Suppressor macrophage (primary cell): ENCODE measurements around the gene PPFIBP2.

Source experiments
- DNase-seq, 4 experiments: peaks; one replicate each; pipeline ENCODE4 v3.0.0-alpha.2; 2020 to 2022

The PPFIBP2 gene

DNA sequence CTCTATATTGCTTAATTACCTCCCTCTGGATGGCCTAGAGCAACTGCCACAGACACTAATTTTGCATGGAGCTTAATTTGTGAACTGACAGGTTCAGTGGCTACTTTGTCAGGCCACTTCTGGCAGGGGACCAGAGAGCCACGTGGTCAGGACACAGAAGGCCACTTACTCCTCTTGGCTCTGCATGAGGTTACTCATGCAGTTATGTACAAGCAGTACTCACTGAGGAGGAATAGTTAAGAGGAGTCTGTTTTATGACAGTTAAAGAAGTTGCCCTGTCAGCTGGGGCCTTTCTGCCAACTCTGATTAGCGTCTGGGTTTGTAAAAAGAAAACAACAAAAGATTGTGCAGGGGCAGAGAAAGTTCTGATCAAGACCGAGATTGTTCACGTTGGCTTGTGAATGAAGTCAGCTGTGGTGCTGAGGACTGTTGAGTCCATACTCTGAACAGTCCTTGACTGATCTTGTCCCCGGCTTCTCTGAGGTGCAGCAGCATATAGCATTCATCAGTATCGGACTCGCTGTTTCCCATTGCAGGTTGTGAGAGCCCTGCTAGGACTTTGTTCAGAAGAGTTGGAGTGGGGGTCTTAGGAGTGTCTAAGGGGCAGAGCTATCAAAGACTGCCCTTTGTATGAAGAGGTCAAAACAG, 41.4 kb downstream of the PPFIBP2 start:
- DNase-seq: no peak

DNA sequence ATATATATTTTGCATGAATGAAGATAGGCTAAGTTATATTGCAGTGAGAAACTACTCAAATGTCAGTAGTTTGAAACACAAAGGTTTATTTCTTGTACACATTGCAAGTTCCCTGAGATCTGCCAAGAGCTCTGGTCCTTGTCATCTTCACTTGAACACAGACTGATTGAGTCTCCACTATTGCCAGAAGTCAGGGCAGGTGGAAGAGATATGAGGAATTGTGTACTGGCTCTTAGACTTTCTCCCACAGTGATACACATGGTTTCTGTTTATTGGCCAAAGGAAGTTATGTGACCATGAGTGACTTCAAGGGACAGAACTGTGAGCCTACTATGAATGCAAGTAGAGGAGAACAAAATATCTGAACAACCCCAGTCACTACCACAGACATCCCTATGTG, 44.2 kb downstream of the PPFIBP2 start:
- no peak for DNase-seq

DNA sequence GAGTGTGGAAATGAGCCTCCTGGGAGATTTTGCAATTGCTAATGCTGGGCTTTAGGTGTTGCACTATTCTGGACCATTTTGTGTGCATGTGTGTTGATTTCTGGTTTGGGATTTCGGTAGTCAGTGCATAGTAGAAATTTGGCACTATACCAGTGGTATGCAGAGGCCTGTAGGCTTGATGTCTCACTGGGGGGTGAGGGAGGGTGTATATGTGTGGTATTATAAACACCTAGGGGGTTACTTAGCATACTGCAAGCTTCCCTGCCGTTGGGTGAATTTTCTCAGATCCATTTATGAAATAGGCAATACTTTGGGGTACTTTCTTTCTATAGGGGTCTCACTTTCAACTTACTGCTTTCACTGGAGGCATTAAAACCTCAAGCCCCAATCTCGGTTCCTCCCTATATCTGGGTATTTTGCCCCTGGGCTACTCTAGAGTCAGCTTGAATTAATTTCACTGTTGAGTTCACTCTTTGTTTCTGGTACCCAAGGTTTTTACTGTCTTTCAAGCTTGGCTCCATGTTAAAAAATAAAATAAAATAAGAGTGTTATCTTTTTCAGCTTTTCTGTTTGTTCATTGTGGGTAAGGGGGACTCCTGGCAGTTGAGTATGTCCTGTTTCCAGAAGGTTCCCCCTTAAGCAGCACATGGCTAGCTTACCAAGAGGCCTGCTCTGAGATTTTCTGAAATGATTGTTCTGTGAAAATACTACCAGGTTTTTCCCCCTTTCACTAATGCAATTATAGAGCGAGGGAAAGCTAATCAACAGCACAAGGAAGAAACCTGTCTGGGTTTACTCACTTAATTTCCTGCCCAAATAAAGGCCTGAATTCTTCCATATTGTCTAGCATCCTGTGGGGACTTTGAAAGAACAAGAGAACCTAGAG, 45.8 kb downstream of the PPFIBP2 start:
- DNase-seq: no peak

DNA sequence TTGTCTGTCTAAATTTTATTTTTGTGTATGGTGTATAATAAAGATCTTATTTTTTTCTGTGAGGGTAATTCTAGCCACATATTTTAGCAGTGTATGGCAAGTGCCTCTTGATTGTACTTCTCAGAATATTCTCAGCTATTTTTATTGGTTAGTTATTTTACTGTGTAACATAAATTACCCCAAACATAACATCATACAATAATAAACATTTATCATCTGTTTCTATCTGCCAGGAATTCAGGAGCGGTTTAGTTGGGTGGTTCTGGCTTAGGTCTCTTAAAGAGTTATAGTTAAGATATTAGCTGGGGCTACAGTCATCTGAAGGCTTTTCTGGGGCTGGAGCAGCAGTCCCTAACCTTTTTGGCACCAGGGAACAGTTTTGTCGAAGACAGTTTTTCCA, 47.8 kb downstream of the PPFIBP2 start:
- DNase-seq: no peak

DNA sequence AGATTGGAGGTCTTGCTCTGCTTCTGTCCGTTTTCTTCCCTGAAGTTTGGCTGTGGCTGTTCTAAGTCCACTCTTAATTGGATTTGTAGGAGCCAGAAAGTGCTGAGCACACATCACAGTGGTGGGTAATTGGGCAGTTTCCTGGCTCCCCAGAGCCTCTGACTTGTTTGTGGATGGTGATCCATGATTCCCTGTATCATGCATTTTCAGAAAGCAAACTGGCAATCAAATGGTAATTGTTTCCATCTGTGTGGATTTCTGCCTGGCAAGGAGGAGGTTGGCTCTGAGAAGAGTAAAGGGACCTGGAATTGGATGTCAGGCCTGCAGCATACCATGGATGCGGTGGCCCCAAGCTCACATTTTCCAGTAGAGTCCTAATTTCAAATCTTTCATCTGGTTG, 49.5 kb downstream of the PPFIBP2 start:
- DNase-seq: no peak

DNA sequence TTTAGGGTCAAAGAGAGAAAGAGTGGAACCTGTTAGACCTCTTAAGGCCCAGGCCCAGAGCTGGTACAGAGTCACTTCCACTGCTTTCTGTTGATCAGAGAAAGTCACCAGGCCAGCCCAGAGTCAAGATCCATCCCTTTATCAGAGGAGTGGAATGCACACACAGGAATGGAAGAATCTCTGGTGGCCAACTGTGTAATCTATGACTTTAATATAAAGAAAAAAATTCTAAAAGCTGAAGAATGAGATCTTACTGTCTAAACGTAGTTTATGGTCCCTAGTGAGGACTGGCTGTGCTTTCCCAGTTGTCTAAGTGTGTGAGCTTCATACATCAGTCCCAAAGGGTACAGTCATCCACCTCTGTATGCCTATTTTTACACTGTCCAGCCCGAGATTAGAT, 51.0 kb downstream of the PPFIBP2 start:
- DNase-seq: no peak

DNA sequence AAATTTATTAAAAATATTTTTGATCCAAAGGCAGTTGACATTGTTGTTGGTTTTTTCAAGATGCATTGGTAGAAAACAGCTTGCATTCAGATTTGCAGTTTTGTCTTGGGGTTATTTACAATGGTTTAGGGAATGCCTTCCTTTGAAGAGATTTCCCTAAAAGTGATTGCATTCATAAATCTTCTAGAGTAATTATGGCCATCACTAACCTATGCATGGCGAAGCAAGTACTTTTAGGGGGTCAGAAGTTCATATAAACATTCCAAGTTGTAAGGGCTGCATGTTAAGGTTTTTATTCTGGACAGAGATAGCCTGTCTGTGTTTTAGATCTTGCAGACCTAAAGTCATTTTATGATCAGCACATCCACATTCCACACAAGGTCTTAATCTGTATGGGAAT, 53.5 kb downstream of the PPFIBP2 start:
- no peak for DNase-seq

DNA sequence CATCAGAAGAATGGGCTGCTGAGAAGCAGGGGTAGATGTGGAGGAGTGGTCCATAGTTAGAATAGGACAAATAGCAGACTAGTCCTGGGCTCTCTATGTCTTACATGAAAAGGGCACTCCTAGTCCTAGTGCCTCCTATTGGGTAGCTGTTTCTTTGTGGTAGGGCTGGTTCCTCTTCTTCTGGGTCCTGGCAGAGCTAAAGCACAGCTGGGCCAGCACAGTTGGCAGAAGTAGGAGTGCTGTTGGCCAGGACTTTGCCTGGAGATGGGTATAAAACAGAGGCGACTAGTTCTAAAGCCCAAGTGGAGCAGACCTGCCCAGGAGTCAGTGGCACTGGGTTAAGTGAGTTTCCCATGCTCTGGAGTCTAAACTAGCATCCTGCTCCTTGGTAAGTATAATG, 55.2 kb downstream of the PPFIBP2 start:
- DNase-seq: peak in 2 of 4 experiments; percentile 14 to 18

DNA sequence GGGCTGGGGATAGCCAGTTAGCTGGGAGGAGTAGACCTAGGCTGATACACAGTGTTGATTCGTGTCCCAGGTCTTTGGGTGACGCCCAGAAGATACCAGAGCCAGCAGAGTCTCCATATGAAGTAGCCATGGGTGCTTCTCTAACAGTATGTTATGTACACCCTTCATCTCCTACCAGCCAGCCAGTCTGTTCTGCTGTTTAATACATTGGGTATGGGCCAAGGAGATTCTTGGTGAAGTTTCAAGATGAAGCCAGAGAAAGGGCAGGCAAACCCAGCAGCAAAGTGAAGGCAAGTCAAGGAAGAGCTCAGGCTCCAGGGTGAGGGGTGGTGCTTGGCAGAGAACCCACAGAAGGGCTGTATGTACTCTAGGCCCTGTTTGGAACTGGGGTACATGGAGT, 56.4 kb downstream of the PPFIBP2 start:
- no peak for DNase-seq

DNA sequence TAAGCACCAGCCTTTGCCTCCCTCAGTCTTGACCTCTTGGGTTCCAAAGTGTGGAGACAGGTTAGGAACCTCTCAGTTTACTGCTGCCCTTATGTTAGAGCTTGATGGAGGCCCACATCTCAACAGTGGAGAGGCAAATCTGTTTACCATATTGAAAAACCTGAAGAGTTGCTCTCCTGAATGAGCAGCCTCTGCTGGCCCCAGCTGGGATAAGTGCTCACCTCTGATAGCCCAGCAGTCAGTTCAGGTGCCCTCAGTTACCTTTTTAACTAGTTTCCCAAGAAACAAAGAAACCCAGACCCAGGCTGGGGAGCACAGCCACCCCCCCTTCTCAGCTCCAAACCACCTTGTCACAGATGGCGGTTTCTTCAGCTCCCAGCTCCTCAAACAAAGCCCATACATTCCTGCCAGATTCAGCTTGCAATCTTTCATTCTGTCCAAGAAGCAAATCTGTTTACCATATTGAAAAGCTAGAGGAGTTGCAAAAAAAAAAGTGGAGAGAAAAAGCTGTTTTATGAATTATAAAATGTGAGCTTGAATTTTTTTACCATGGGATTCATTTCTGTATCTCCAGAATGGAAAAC, 57.2 kb downstream of the PPFIBP2 start:
- no peak for DNase-seq

DNA sequence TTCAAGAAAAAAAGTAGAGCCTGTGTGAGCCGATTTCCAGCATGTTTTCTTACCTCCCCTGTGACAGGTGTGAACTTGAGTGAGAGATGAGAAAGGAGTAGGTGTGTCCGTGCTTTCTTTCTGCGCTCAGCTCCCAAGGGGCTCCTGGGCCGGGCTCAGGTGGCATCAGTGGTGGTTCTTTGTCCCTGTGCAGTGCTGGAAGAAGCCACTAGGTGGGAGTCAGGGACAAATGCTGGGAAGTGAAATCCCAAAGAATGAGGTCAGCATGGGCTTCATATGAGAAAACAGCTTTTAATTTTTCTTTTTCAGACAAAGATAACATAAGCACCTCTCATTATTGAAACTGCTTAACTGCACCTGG, 57.8 kb downstream of the PPFIBP2 start:
- DNase-seq: peak; percentile 62 to 75 (median 64)

DNA sequence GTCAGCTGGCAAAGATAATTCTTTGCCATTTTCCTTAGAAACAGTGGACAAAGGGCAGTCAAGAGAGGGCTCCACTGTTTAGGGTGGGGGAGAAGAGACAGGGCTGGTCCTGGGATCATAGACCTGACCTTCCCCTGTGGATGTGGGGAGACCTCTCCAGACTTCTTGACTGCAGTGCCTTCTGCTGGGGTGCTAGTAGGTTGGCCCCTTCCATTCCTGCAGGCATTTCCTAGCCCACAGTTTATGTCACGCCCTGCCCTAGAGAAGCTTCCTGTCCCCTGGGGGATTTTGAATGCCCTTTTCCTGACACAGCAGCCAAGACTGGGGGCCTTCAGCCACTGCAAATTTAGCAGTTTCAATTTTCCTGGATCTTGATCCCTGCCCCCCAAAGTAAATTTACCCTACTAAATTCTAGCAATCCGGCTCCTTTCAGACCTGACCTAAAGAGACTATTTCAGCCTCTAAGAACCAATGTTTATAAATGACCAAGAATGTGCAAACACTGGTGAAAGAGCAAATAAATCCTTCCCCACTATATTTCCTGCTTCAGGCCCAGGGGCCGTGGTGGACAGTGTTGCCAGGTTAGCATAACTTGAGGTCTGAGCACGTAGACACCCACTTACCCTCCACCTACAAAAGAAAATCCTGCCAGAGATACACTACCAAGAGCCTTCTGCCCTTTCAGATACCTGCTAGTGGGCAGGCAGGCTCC, 58.4 kb downstream of the PPFIBP2 start:
- no peak for DNase-seq

DNA sequence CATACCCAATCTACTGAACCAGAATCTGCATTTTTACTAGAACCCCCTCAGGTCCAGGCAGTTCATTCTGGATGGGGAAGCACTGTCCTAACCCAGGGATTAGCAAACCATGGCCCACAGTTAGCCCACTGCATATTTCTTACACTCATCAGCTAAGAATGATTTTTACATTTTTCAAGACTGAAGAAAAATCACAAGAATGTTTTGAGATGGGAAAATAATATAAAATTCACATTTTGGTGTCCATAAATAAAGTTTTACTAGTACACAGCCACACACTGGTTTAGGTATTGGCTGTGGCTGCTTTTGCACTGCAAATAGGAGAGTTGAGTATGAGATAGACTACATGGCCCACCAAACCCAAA, 59.4 kb downstream of the PPFIBP2 start:
- no peak for DNase-seq

DNA sequence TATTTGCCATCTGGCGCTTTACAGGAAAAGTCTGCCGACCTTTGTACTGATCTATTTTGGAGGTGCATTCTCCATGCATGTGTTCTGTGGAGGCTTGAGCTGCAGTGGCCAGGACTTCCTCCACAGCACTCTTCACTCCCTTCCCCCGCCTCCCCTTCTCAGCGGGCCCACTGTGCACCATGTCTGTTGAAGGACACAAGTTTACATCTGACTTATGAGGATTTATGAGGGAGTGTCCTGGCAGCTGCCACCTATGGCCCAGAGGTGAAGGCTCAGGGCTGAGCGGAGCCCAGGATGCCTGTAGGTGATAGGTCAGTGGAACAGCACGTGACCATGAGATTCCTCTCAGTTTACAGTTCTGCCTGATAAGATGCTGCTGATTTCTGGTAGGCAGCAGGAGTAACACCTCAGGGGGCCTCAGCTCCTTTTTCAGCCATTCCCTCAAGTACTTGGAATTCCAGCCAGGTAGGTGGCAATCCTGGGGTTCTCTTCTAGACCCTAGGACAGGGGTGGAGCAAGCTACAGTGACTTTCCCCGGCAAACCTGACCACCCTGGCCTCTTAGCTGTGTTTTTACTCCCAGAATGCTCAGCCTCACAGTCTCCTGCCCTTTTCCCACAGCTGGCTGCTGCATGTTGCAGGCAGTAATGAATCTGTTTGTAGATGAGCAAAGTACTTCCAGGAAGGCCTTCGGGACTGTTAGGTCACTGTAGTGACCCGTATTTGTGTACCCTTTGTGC, 59.9 kb downstream of the PPFIBP2 start:
- DNase-seq: no peak

DNA sequence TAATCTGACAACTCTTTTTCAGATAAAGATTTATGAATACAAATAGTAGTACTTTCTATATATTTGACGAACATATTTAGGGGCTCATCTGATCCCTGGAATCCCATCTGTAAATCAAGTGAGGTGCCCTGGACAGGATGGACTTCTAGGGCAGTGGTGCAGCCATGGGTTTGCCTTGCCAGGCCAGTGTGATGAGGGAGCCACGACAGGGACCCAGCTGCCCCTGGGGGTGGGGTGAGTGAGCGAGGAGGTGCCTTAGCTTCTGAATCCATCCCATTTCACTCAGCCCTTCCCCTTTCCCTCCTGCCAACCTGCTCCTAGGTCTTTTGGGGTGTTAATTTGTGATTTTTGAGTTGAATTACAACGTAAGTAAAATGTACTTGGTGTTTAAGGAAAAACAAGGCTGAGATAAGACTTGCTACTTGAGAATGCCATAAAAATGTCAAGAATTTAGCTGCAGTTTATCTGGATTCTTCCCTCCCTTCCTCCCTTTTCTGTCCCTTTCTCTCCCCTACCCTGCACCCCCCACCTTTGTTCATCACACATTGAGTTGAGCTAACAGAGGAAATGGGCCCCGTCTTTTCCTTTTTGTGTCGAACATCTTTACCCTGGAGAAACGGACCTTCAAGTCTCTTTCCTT, 60.8 kb downstream of the PPFIBP2 start:
- DNase-seq: no peak

DNA sequence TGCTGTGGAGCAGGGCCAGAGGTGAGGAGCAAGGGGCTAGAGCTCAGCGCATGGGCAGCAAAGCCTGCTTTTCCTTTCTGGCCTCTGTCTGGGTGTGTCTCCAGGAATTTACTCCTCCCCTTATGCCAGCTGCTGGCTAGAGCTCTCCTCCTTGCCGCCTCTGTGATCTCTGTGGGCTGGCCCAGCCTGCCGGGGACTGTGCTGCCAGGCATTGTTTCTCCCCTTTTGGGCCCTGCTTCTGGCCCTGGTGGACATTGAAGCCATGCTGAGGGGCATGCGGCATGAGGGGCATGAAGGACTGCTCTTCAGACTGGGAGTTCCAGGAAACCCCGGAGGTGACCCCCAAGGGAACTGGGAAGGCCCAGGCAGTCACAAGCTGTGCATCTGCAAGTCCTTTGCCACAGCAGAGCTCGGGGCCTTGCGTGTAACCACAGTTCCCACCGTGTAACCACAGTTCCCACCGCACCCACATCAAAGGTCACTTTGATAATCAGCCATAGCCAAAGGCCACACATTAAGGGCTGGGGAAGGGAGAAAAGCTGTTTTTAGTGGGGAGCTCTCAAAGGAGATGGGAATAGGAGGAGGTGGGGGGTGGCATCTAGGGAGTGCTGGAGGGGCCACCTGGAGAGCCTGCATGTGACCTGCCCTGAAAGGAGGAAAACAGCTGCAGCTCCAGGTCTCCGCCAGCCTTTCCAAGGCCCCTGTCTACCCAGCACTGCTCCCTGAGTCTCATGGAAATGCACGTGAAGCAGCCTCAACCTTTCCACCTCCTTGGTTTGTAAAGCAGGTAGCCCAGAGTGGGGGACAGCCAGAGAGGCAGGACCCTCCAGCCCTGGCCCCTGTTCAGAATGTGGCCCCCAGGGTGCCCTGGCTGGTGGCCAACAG, 62.3 kb downstream of the PPFIBP2 start:
- no peak for DNase-seq

DNA sequence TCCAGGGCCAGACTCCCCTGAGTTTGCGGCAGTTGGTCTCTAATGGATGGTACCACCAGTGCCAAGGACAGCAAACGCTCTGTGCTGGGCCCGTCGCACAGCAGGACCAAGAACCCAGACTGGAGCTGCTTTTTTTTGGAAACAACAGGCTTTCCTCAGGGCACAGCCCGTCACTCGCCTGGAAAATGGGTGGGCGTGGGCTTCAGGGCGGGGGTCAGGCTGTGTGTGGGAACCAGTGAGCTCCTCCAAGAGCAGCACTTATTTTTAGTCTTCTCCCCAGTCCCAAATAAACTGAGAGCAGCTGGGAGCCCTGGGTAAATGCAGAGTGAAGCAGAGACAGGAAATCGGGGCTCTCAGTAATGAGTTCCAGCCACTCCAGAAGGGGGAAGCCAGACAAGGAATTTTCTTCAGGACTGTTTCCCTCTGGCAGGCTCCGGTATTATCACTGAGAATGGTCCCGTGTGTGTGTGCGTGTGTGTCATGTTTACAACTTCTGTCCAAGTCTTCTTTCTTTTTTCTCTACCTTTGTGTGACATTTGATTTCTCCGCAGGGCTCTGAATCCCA, 63.0 kb downstream of the PPFIBP2 start:
- no peak for DNase-seq

DNA sequence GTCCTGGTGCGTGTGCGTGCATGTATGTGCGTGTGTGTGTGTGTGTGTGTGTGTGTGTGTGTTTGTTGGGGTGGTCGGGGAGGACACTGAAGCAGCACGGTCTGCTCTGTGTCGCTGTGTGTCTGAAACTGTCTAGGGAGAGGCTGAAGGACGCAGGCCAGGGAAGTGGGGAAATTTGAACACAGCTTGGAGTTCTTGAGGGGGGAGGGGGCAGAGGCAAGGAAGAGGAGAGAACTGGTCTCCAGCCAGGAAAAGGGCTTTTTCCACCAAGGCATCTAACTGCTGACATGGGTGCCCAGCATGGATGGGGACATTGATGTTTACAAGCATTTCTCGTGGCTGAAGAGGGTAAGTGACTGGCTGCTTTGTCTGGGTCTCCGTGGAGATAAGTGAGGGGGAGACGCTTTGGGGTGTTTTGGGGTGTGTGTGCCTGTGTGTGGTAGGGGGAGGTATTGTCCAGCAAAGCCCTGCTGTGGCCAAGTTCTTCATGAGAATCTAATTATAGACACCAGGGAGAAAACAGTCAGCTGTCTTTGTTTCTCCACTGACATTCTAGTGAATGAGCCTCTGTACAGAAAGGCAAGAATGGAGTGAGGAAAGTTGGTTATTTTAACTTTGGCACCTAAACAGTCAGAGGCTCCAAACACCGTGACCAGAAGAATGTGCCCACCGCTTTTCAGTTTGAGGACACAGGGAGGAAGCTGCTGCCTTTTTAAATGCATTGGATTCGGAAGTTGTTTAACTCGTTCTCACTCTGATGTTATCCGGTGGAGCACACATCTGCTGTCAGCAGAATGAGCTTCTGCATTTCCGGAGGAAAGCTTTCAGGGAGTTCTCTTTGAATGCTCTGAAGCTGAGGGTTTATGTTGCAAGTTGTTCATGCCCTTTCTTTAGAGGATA, 63.7 kb downstream of the PPFIBP2 start:
- DNase-seq: peak; percentile 59 to 85 (median 77)

DNA sequence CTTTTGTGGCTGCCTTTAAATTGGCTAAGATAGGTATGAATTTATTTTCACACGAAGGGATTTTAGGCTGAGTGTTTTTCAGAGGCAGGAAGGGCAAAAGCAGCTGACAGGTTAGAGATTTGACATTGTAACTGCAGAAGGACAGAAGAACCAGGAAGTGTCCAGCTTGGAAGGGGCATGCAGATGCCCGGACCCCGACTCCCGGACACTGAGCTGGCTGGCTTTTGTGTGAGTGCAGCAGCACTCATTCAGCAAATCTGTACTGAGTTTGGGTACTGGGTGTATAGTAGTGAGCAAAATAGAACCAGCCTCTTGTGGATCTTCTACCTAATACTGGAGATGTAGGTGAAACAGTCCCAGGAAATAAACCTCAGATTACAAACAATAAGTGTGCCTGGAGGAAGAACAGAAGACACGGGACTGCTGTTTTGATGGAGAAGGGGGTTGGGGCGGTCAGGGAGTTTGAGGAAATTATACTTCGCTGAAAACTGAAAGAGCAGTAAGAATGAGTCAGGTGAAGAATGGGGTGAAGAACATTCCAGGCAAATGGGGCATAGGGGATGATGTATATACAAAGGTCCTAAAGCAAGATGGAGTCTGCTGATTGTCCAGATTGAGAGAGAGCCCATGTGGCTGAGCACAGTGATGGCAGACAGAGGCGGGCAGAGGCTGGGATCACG, 64.6 kb downstream of the PPFIBP2 start:
- no peak for DNase-seq
